Activated CD4-positive, alpha-beta T cell treated with anti-CD3 and anti-CD28 coated beads for 48 hours (primary cell): ENCODE results near the gene ZFYVE28.

Experiments used
- DNase-seq: peaks from one replicate; pipeline ENCODE4 v3.0.0-alpha.2; 2020

The ZFYVE28 gene

DNA sequence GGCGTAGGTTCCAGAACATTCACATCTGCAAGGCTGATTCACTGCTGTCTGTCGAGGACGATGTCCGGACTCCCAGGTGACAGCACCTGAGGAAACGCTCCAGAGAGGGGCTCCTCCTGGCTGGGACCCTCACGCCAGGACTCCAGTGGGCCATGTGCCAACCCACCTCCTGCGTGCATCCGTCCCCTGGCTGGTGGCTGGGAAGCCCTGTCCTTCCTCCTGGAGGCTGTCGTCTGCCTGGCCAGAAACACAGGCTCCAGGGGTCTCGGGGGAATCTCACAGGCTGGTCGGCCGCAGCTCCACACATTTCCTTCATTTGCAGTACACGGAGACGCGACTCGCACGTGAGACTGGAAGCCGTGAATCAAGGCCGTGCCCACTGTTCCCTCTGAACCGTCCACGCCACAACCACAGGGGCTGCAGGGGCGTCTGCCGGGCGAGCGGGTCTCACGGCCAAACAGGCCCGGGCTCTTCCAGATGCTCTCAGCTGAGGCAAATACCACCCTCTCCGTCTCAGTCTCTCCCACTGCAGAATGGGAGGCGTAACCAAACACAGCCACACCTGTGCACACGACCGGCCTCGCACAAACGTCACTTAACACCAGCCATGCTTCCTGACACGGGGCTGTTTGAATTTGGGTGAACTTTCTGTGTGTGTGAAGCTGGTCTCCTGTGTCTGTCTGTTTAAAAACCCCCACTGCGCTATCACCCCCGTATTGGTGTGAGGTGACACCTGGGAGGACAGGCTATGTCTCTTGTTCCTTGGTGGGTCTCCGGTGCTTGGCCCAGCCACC, 117.8 kb downstream of the ZFYVE28 start:
- DNase-seq, result no peak

DNA sequence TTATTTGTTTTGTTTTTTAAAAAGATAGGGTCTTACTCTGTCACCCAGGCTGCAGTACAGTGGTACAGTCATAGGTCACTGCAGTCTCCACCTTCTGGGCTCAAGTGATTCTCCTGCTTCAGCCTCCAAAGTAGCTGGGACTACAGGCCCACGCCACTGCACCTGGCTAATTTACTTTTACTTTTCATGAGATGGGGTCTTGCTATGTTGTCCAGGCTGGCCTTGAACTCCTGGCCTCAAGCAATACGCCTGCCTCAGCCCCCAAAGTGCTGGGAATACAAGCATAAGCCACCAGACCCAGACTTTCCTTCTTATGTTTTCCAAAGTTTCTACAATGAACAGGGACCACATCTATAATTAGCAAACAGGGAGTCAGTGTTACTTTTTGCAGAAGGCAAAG, 118.7 kb downstream of the ZFYVE28 start:
- DNase-seq, result no peak

DNA sequence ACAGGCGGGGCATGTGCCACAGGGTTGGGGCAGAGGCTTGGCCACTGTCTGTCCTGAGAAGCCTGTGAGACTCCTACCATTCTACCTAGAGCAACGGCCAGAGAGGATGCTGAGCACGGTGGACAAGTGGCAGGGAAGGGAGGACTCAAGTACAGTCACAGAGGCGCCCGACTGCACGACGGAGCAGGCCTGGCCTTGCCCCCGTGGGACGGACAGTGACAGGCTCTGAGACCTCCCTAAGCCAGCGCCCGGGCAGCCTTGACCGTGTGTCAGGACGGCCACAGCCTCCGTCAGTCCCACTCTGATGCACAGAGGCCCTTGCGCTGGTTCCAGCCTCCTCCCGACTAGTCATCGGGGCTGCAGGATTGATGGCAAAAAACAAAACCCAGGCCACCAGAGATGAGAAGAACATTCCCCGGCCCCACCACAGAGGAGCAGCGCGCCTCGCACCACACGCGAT, 119.9 kb downstream of the ZFYVE28 start:
- DNase-seq, result no peak

GRCh38 chr4:2297606-2298531, 120.6 kb downstream of the ZFYVE28 start:
- peak; percentile 19 for DNase-seq

DNA sequence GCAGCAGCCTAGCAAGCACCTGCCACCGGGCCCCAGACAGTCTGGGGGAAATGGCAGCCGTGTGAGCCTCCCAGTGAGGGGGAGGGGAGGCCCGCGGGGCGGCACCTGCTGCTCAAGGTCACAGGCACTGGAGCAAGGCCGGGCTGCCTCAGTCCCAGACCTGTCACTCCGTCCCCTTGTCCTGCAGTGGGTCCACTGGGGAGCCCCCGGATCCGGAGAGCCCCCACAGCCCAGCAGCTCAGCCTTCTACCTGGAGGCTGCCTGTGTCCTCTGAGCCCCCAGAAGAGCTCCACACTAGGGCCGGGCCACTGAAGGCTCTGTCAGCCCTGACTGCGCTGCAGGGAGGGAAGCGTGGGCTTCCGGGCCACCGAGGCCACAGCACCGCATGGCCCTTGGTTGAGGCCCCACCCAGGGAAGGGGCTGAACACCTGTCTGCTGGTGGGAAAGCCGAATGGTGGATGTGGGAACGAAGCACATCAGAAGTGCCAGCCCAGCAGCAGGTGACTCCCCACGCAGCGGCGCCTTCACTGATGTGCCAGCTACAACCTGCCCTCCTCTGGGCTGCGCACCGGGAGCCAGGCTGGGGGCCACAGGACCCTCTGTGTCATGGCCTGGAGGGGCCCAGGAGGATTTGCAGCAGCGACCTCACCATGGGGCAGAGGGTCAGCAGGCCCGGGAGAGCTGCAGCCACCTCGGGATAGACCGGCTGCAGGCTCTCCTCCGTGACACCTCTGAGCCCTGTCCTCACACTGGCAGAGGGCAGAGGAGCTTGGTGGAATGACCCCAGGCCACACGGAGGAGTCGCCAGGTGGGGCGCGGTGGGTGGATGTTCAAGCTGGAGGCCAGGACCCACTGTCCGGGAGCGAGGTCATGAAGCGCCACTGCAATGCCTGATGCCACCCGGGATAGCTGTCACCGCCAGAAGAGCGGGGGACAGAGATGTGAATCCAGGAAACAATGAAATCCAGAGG, 121.5 kb downstream of the ZFYVE28 start:
- DNase-seq, result no peak

- DNase-seq, result no peak
Measured at GRCh38 chr4:2295900-2296442, 122.5 kb downstream of the ZFYVE28 start.

- DNase-seq, result no peak
Measured at GRCh38 chr4:2295500-2295899, 122.9 kb downstream of the ZFYVE28 start.

DNA sequence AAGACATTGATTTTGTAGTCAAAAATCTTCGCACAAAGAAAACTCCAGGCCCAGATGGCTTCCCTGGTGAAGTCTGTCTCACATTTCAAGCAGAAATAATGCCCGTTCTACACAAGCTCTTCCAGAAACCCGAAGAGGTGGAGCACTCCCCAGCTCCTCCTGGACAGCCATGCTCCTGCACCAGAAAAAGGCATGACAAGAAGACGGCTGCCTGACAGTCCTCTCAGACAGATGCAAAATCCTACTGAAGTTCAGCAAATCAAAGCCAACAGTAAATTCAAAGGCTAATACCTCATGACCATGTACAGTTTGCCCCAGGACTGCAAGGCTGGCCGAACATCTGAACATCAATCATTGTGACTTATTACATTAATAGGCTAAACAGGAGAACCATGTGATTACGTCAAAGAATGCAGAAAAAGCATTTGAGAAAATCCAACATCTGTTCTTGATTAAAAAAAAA, 125.8 kb downstream of the ZFYVE28 start:
- no peak for DNase-seq

- DNase-seq, result no peak
Measured at GRCh38 chr4:2291705-2292645, 126.5 kb downstream of the ZFYVE28 start.

GRCh38 chr4:2290974-2291704, 127.3 kb downstream of the ZFYVE28 start:
- DNase-seq, result peak; percentile 64

DNA sequence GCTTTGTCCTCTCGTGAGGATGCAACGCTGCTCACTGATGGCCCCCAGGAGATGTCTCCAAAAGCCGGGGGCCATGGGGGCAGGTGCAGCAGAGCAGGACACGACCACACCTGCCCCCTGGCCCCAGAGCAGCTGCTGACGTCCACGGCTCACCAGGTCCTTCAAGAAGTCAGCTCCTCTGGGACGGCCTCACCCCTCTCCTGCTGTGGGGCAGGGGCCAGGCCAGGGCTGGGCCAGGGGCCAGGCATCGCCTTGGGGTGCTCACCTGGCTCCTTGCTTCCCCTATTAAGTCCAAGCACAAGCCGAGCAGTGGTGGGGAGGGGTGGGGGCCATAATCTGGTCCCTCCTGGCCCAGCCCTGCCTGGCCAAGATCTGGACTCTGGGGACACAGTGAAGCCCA, 128.0 kb downstream of the ZFYVE28 start:
- DNase-seq, result no peak

- no peak for DNase-seq
Measured at GRCh38 chr4:2289955-2290333, 128.5 kb downstream of the ZFYVE28 start.

GRCh38 chr4:2289311-2289954, 129.0 kb downstream of the ZFYVE28 start:
- DNase-seq, result no peak

DNA sequence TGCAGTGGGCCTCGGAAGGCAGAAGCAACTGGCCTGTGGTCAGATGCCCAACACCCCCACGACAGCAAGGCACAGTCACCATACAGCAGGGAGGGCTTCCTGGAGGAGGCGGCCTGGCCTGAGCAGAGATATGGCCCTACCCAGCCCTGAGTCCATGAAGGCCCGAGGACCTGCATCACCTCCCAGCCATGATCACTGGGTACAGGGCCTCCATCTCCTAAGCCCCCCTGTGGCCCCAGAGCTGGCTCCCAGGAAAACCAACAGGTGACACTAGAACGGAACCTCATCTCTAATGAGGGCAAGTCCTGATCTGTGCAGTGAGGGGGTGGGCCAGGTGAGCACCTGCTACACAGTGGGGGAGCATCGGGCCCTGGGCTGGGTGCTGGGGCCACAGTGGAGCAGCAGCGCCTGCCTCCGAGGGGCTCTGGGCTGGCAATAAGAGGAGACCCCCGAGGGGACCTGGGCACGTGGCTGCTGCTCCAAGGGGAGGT, 130.3 kb downstream of the ZFYVE28 start:
- DNase-seq, result no peak

GRCh38 chr4:2287594-2287915, 130.9 kb downstream of the ZFYVE28 start:
- DNase-seq, result no peak

DNA sequence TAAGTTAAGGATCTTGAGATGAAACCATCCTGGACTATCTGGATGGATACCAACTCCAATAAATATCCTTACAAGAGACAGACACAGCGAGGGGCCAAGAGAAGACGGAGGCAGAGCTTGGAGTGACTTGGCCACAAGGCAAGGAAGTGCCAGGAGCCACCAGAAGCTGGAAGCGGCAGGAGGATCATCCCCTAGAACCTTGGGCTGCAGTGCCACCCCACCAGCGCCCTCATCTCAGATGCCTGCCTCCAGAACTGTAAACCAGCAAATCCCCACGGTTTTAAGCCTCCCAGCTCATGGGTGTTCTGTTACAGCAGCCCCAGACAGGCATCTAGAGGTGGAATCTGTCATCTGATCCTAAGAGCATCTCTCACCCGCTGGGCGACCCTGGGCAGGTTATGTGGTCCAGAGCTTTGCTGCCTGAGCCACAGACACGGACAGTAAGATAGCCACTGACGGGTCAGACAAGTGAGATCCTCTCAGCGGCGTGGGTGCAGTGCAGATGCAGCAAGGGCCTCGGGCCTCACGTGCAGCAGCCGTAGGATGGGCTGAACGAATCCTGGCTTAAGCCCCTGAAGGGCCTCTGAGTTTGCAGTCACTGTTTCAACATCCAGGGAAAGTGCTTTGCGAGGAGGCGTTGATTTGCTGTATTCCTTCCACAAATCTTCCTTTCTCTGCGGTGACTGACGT, 131.4 kb downstream of the ZFYVE28 start:
- no peak for DNase-seq

GRCh38 chr4:2285613-2286381, 132.6 kb downstream of the ZFYVE28 start:
- no peak for DNase-seq

DNA sequence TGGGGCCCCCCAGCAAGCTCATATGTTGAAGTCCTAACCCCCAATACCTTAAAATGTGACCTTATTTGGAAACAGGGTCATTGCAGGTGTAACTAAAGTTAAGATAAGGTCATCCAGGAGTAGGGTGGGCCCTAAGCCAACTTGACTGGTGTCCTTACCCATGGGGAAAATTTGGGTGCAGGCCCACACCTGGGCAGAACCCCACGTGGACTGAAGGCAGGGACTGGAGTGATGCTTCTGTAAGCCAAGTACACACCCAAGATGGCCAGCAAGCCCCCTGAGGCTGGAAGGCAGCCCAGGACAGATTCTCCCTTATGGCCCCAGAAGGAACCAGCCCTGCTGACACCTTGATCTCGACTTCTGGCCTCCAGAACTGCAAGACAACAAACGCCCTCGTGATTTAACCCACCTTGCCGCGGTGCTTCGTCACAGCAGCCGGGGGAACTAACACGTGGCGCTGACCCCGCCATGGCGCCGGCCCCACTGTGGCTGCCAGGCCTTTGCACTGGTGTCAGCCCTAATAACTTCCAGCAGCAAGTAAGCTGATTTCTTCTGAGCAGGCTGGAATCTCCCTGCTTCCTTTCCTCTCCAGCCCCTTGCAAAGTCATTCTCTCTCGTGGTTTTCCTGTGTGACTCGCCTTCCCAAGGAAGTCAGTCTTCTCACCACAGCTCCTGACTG, 133.4 kb downstream of the ZFYVE28 start:
- DNase-seq, result no peak
